GM21515 (cell line): ENCODE results near the gene FIS1.
"Not testable (repeated sequence)": the region's sequence is repeated elsewhere in the genome, so short reads cannot be mapped to it uniquely, and the experiment has no call there.

Experiments
- ATAC-seq: cut with Tn5 transposase; IDR thresholded peaks from one replicate; pipeline ENCODE4 v1.9.1; 2021; ENCODE audit not compliant: unreplicated experiment

The FIS1 gene

DNA sequence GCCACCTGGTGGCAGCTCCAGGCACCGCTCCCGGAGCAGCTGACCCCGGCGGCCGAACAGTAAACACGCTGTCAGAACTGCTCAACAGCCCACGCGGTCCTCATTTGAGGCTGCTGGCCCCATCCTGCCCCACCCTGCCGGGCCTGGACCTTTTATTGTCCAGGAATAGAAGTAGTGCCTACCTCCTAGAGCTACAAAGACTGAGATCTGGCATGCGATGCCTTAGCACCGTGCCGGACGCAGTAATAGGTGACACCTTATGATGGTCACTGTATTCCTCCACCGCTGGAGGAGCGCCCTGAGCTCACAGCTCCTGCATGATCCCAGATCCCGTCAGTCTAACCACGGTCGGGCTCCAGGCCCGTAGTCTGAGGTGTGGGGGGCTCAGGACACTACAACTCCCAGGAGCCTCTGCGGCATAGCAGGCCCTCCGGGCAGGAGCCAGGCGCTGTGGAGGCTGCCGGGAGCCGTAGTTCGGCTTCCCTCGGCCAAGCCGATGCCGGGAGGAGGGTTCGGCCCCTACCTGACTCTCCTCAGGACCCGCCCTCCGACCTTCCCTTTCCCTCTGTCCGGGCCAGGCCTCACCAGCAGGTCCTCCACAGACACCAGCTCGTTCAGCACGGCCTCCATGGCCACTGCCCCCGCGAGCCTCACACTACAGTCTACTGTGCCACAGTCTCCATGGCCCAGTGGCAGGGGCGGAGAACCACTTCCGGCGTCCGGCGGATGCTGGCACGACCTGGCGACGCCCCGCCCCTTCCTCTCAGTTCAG, at the start of gene FIS1:
Gene FIS1, minus strand, starts transcription at position 707 of the 772 bp plus-strand sequence. Its CDS starts 77 bp downstream, at position 630.
- ATAC-seq = peak; percentile 88

GRCh38 chr7:101294039-101294831, 49.4 kb upstream of the FIS1 start:
- ATAC-seq = no peak

DNA sequence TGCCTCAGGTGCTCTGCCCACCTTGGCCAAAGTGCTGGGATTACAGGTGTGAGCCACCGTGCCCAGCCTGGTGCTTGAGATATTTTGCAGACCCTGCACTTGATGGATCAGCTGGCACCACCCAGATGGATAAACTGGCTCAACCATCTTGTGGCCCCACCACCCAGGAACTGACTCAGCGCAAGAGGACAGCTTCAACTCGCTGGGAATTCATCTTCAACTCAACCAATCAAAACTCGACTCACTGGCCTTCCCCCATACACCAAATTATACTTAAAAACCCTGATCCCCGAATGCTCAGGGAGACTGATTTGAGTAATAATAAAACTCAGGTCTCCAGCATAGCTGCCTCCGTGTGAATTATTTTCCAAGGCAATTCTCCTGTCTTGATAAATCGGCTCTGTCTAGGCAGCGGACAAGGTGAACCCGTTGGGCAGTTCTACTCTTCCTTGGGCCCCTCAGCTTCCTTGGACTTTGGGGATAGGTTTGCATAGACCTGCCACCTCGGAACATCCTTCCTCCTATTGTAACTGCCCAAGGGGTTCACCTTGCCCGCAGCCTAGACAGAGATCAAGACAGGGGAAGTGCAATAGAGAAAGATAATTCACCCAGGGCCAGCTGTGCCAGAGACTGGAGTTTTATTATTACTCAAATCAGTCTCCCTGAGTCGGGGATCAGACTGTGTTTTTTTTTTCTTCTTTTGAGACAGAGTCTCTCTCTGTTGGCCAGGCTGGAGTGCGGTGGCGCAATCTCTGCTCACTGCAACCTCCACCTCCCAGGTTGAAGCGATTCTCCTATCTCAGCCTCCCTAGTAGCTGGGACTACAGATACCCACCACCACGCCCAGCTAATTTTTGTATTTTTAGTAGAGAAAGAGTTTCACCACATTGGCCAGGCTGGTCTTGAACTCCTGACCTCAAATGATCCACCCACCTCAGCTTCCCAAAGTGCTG, 48.5 kb upstream of the FIS1 start:
- not testable (repeated sequence) for ATAC-seq

DNA sequence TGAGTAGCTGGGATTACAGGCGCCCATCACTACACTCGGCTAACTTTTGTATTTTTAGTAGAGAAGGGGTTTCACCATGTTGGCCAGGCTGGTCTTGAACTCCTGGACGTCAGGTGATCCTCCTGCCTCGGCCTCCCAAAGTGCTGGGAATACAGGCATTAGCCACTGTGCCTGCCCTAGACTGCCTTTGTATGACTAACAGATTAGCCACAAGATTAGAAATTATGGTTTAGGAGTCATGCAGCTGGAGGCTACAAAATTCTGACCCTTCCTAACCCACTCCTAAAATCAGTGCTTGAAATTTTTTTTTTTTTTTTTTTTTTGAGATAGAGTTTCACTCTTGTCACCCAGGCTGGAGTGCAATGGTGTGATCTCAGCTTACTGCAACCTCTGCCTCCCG, 47.7 kb upstream of the FIS1 start:
- not testable (repeated sequence) for ATAC-seq

GRCh38 chr7:101290186-101291037, 45.5 kb upstream of the FIS1 start:
- not testable (repeated sequence) for ATAC-seq

DNA sequence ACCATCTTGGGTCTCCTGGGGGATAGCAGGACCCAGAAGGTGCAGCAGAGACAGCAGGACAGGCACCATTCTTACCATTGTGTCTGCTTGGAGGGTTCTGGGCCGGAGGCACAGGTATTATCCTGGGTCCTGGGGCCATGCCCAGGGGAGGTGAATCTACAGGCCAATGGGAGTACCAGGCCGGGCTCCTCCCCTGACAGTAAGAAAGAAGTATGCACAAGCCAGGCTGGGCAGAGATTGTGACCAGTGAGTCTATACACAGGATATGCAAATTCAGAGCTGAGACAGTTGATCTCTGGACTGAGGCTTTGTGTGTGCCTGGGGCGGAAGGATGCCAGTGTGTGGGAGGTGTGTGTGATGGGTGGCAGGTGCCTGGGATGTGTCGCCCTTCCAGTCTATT, 44.8 kb upstream of the FIS1 start:
- ATAC-seq = not testable (repeated sequence)

DNA sequence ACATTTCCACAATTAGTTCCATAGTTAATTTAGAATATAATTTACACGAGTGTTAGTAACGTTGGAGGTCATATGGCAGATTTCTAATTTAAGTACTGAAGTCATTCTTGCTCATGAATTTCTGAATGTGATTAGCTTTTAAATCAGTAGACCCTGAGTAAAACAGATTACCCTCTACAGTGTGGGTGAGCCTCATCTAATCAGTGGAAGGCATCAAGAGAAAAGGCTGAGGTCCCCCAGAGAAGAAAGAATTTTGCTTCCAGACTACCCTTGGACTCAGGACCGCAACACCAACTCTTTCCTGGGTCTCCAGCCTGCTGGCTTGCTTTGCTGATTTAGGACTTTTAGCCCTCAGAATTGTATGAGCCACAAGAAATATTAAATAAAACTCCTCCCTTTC, 43.6 kb upstream of the FIS1 start:
- no peak for ATAC-seq

DNA sequence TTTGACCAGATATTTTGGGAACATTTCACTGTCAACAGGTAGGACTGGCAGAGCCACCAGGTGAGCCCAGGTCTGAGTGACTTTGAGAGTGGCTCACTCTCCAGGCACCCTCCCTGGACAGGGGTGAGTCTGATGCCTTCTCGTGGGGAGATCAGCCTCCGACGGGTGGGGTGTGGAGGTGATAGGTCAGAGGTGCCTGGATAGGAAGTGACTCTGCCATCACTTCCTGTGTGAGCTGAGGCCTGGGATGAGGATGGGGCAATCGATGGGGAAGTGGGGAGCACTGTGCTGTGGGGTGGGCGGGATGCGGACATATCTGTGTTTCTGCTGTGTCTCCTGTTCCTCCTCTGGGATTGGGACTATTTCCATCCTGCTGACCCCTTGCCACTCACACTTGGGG, 42.2 kb upstream of the FIS1 start:
- no peak for ATAC-seq

GRCh38 chr7:101285880-101286279, 41.0 kb upstream of the FIS1 start:
- not testable (repeated sequence) for ATAC-seq

DNA sequence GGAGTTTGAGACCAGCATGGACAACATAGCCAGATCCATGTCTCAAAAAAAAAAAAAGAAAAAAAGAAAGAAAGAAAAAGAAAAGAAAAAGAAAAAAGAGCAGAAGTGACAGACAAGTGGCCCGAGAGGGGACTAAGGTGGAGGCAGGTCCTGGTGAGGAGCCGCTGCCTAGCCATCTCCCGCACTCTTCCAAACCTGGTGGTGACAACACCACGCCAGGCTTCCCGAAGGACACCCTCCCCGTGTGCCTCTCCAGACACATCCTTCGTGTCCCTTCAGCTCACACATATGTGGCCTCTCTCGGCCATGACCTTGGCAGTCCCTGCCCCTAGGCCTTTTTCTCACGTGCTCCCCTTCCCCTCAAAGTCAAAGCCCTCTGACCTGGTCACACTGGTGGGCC, 40.3 kb upstream of the FIS1 start:
- no peak for ATAC-seq

- not testable (repeated sequence) for ATAC-seq
Observed at GRCh38 chr7:101280912-101281311, 36.0 kb upstream of the FIS1 start.

GRCh38 chr7:101278461-101279292, 33.8 kb upstream of the FIS1 start:
- no peak for ATAC-seq

GRCh38 chr7:101277155-101277554, 32.3 kb upstream of the FIS1 start:
- no peak for ATAC-seq

DNA sequence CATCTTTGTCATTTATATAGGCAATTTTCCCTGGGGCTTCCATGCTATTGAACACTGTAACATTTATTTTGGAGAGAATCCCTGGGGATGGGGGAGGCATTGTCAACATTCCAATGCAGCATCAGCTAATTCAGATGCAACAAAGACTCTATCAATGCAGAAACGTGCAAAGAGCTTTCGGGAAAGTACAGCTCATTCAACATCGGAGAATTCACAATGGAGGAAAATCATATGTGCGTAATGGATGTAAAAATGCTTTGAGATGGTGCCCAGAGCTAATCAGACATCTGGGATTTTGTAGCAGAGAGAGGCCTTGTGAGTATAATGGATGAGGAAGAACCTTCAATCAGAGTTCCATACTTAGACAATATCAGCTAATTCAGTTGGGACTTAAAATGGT, 28.3 kb upstream of the FIS1 start:
- ATAC-seq = no peak

DNA sequence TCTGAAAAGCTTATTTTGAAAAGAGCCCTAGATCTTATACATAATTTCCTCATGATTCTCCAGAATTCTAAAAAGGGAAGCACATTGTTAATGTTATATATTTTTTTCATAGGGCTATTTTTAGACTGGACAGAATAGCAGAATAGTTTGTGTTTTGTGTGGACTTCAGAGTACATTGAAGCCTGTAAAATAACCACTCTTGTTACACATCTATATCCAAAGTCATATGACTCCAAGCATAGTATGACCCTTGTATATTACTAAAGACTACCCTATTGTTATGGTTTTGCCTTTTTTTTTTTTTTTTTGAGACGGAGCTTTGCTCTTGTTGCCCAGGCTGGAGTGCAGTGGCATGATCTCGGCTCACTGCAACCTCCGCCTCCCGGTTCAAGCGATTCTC, 26.1 kb upstream of the FIS1 start:
- no peak for ATAC-seq

DNA sequence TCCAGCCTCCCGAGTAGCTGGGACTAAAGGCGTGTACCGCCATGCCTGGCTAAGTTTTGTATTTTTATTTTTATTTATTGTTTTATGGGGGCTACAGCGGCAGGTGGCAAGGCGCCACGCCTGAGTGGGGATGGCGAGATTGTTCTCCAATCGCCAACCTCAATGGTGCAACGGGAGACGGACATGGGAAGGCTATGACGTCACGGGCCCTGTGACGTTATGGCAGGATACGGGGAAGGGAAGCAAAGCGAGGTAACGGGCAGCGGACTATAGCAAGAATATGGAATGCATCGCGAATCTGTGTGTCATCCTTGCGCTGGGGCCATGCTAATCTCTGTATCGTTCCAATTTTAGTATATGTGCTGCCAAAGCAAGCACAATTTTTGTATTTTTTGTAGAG, 24.8 kb upstream of the FIS1 start:
- no peak for ATAC-seq

DNA sequence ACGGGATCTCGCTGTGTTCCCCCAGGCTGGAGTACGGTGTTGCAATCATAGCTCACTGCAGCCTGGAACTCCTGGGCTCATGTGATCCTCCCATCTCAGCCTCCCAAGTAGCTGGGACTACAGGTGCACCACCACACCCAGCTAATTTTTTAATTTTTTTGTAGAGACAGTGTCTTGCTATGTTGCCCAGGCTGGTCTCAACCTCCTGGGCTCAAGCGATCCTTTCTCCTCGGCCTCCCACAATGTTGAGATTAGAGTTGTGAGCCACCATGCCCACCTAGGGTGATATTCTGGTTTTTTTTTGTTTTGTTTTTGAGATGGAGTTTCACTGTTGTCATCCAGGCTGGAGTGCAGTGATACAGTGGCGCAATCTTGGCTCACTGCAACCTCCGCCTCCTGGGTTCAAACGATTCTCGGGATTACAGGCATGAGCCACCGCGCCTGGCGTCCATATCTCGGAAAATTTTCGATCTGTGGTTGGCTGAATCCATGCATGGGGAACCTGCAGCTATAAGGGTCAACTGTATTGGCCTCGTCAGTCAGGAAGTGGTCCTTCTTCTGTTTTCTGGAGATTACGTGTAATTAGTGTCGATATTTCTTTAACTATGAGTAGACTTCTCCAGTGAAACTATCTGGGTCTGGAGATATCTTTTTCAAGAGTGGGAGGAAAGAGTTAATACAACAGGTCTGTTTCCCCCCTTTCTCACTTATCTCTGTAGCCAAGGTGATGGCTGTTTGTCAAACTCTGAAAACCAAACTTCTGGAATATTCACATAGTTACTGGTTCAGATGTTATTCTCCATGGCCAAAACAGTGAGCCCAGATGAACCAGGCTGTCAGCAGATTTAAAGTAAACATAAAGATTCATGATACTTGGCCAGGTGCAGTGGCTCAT, 21.0 kb upstream of the FIS1 start:
- ATAC-seq = no peak

- not testable (repeated sequence) for ATAC-seq
Observed at GRCh38 chr7:101264102-101264706, 19.3 kb upstream of the FIS1 start.
